ENCODE results near the gene GPRC5A. TPM values are rescaled to one million over a fixed set of nuclear protein-coding genes. Genes with fewer than 3 reads are reported as not detected.
A peak's percentile ranks its signal among the peaks of the same experiment; 100 is the strongest.

The GPRC5A gene
- total and polyA plus RNA-seq, 2 of the 4 experiments (the other 2 are of a cell fraction), result 49.6 to 201 TPM

GRCh38 chr12:12898136-12898717 is 6.9 kb downstream of the GPRC5A start:
- BruUV-seq (replicated peaks), result no TSS peak
- whole genome bisulfite sequencing, 2 experiments (ENCODE audit: extremely low coverage in 2 of 2, insufficient read length in 1 of 2), result no CpG with 5 or more reads among the region's 9 CpGs
- peaks cover 32% of the 10 kb centered on the region for H4K20me1 ChIP-seq (ENCODE audit: insufficient read depth, low read length)
- in situ Hi-C loops (cut with MboI; ENCODE audit: low sequenced_read_pairs), result no loop called here
- peak overlapping the region; percentile 71; the same call in 1 of the 3 replicates for H2BK15ac ChIP-seq (ENCODE audit: low read depth, low read length)
- TF ChIP-seq CEBPB (IDR thresholded peaks at IDR 0.05; ENCODE audit: low read depth, low read length) (peak; percentile 38; the same call in 1 of the 2 replicates), POLR2A (IDR thresholded peaks at IDR 0.05; ENCODE audit: low read depth, low read length) (no peak)
- H3K4me3 ChIP-seq (ENCODE audit: insufficient read depth, low read depth, low read length), result no peak overlapping the region
- H3K18ac ChIP-seq (ENCODE audit: low read depth, low read length), result no peak overlapping the region
- no peak overlapping the region for H3K9ac ChIP-seq (ENCODE audit: low read depth, low read length)
- no peak overlapping the region for H3K4me2 ChIP-seq (ENCODE audit: low read depth, low read length)
- H2BK5ac ChIP-seq (ENCODE audit: low read depth, low read length, poor library complexity, severe bottlenecking), result peak overlapping the region; percentile 94
- peaks cover 30% of the 10 kb centered on the region for H3K4me1 ChIP-seq (ENCODE audit: control insufficient read depth, insufficient read depth, low read length)
- H4K91ac ChIP-seq (ENCODE audit: insufficient read depth, low read depth, low read length), result peak overlapping the region; percentile 52; the same call in 1 of the 2 replicates
- H3K4ac ChIP-seq (ENCODE audit: low read depth, low read length), result peak overlapping the region; percentile 46
- H4K8ac ChIP-seq (ENCODE audit: low read depth in 2 of 2, low read length in 2 of 2), result peak overlapping the region in 1 of 2 experiments; percentile 6; a peak in 1 of 4 replicates
- H2BK120ac ChIP-seq (ENCODE audit: low read depth, low read length), result peak overlapping the region; percentile 54
- peak overlapping the region; percentile 50; the same call in 1 of the 2 replicates for H3K27ac ChIP-seq (ENCODE audit: insufficient read depth, low read length)
- peaks cover 15 to 65% of the 10 kb centered on the region in 2 experiments; a peak in 3 of 4 replicates for H3K79me1 ChIP-seq (ENCODE audit: low read depth in 1 of 2, low read length in 2 of 2)
- no peak overlapping the region for H4K5ac ChIP-seq (ENCODE audit: low read depth, low read length)
- dilution Hi-C loops (cut with HindIII; ENCODE audit: low sequenced_read_pairs, unreplicated experiment), result no loop called here
- H3K9me3 ChIP-seq (ENCODE audit: control insufficient read depth, insufficient read depth, low read length), result no peaks in the 10 kb centered on the region
- H3K56ac ChIP-seq (ENCODE audit: extremely low read depth, insufficient read depth, low read length), result no peak overlapping the region
- H3K36me3 ChIP-seq (ENCODE audit: control insufficient read depth, insufficient read depth, low read length), result peaks cover 2% of the 10 kb centered on the region; the same call in 1 of the 2 replicates
- peak overlapping the region; percentile 70; the same call in 1 of the 2 replicates for H3K23ac ChIP-seq (ENCODE audit: low read depth, low read length)
- H3K9me1 ChIP-seq (ENCODE audit: insufficient read depth, low read length), result peaks cover 27% of the 10 kb centered on the region
- H2AFZ ChIP-seq (replicated peaks; ENCODE audit: low read length, poor library complexity), result no peak overlapping the region
- ATAC-seq (ENCODE audit: low read depth) (no peak), DNase-seq (no peak)
- no peak overlapping the region for H2AK9ac ChIP-seq (replicated peaks; ENCODE audit: low read depth, low read length, poor library complexity)
- peak overlapping the region; percentile 81; the same call in 1 of the 2 replicates for H2BK20ac ChIP-seq (ENCODE audit: low read depth, low read length)
- peak overlapping the region; percentile 71 for H2AK5ac ChIP-seq (ENCODE audit: low read depth, low read length)
- peak overlapping the region; percentile 72; the same call in 1 of the 2 replicates for H3K14ac ChIP-seq (replicated peaks; ENCODE audit: low read depth, low read length)
- no peaks in the 10 kb centered on the region for H3K27me3 ChIP-seq (ENCODE audit: control insufficient read depth, insufficient read depth, low read length)
- CTCF ChIA-PET, result no interaction called here
- intact Hi-C loops (cut with micrococcal nuclease), result loop anchor here (5.0 kb wide), 1 partner anchor 181 kb away; the partner anchor contains the start of gene CDKN1B
- POLR2A ChIA-PET (ENCODE audit: unreplicated experiment), result no interaction called here
